OCI-LY1 (cell line): ENCODE data around the gene ASAH2.

Experiments
- H2AFZ ChIP-seq: fragments of 200-600 bp; sonication (generic), shearing (Covaris generic); 2 replicates; pipeline ENCODE4 v1.6.0; 2014; ENCODE audit warnings: antibody characterized with exemption, mild to moderate bottlenecking, low read length
- H3F3A ChIP-seq: fragments of 200-600 bp; sonication (generic), shearing (Covaris generic); 2 replicates; pipeline ENCODE4 v1.6.0; 2014; ENCODE audit warnings: mild to moderate bottlenecking, antibody characterized with exemption, low read length, moderate library complexity; ENCODE audit not compliant: insufficient read depth
- H3K27ac ChIP-seq: fragments of 200-600 bp; sonication (generic); 2 replicates; pipeline ENCODE4 v1.5.1; 2014; ENCODE audit warnings: low read length, mixed run types, mild to moderate bottlenecking, low read depth; ENCODE audit not compliant: poor library complexity, severe bottlenecking
- H3K27me3 ChIP-seq: fragments of 200-600 bp; sonication (generic); 2 replicates; pipeline ENCODE4 v1.6.0; 2014; ENCODE audit warnings: antibody characterized with exemption, mild to moderate bottlenecking, low read length, moderate library complexity; ENCODE audit not compliant: insufficient read depth
- H3K36me3 ChIP-seq: fragments of 200-600 bp; sonication (generic); 2 replicates; pipeline ENCODE4 v1.6.1; 2014; ENCODE audit warnings: mild to moderate bottlenecking, antibody characterized with exemption, low read length, moderate library complexity, mixed read lengths; ENCODE audit not compliant: insufficient read depth
- H3K4me1 ChIP-seq: fragments of 200-600 bp; sonication (generic); 2 replicates; pipeline ENCODE4 v1.5.1; 2014; ENCODE audit warnings: mild to moderate bottlenecking, low read length, moderate library complexity; ENCODE audit not compliant: insufficient read depth, severe bottlenecking
- H3K4me2 ChIP-seq: fragments of 200-600 bp; sonication (generic), shearing (Covaris generic); 2 replicates; pipeline ENCODE4 v1.6.1; 2014; ENCODE audit warnings: low read length
- H3K4me3 ChIP-seq: fragments of 200-600 bp; sonication (generic); 2 replicates; pipeline ENCODE4 v1.5.1; 2014; ENCODE audit warnings: low read length, low read depth, mild to moderate bottlenecking, mixed read lengths; ENCODE audit not compliant: poor library complexity, severe bottlenecking
- H3K79me2 ChIP-seq: fragments of 200-600 bp; shearing (Covaris generic); 2 replicates; pipeline ENCODE4 v1.6.1; 2016; ENCODE audit warnings: mixed run types, low read length, mixed read lengths; ENCODE audit not compliant: insufficient read depth
- H3K9ac ChIP-seq: fragments of 200-600 bp; sonication (generic), shearing (Covaris generic); 2 replicates; pipeline ENCODE4 v1.6.1; 2014; ENCODE audit warnings: mild to moderate bottlenecking, low read length, mixed read lengths
- H3K9me2 ChIP-seq: fragments of 200-600 bp; sonication (generic), shearing (Covaris generic); 2 replicates; pipeline ENCODE4 v1.6.1; 2014; ENCODE audit warnings: low read depth, mild to moderate bottlenecking, low read length, mixed read lengths
- H3K9me3 ChIP-seq: fragments of 200-600 bp; shearing (Covaris generic); 2 replicates; pipeline ENCODE4 v1.6.1; 2014; ENCODE audit warnings: low read length, mixed read lengths
- H4K20me1 ChIP-seq: fragments of 200-600 bp; sonication (generic), shearing (Covaris generic); 2 replicates; pipeline ENCODE4 v1.6.0; 2016; ENCODE audit warnings: mild to moderate bottlenecking, low read length; ENCODE audit not compliant: insufficient read depth
- CTCF ChIP-seq: fragments of 200-600 bp; sonication (generic), shearing (Covaris generic); IDR thresholded peaks from 2 replicates; pipeline ENCODE4 v1.5.1; 2017; ENCODE audit warnings: mild to moderate bottlenecking, antibody characterized with exemption, low read length, moderate library complexity, mixed read lengths
- EZH2 ChIP-seq: fragments of 200-600 bp; sonication (generic), shearing (Covaris generic); IDR thresholded peaks from 2 replicates; pipeline ENCODE4 v1.8.0; 2017; ENCODE audit warnings: borderline replicate concordance, mixed run types, mild to moderate bottlenecking, antibody characterized with exemption, low read length, moderate library complexity, mixed read lengths

ASAH2 gene

GRCh38 chr10:50234486-50234885 is 16.8 kb downstream of the ASAH2 start:
- H3K9me2 ChIP-seq, result no peaks in the 10 kb centered on the region
- H3K4me2 ChIP-seq, result no peak overlapping the region
- TF ChIP-seq EZH2 (no peak), CTCF (no peak)
- no peak overlapping the region for H3K27ac ChIP-seq
- no peaks in the 10 kb centered on the region for H4K20me1 ChIP-seq
- no peaks in the 10 kb centered on the region for H3K4me1 ChIP-seq
- H3K27me3 ChIP-seq, result no peaks in the 10 kb centered on the region
- no peaks in the 10 kb centered on the region for H3K79me2 ChIP-seq
- H3K4me3 ChIP-seq, result no peak overlapping the region
- no peak overlapping the region for H3K9ac ChIP-seq
- H3K9me3 ChIP-seq, result no peaks in the 10 kb centered on the region
- no peak overlapping the region for H2AFZ ChIP-seq
- no peaks in the 10 kb centered on the region for H3F3A ChIP-seq
- H3K36me3 ChIP-seq, result no peaks in the 10 kb centered on the region

- no peak overlapping the region for H2AFZ ChIP-seq
- no peaks in the 10 kb centered on the region for H4K20me1 ChIP-seq
- H3K9me2 ChIP-seq, result no peaks in the 10 kb centered on the region
- no peaks in the 10 kb centered on the region for H3K79me2 ChIP-seq
- H3K9ac ChIP-seq, result no peak overlapping the region
- H3K36me3 ChIP-seq, result no peaks in the 10 kb centered on the region
- H3K27me3 ChIP-seq, result no peaks in the 10 kb centered on the region
- H3K9me3 ChIP-seq, result no peaks in the 10 kb centered on the region
- H3K4me2 ChIP-seq, result no peak overlapping the region
- H3K4me1 ChIP-seq, result no peaks in the 10 kb centered on the region
- H3K4me3 ChIP-seq, result no peak overlapping the region
- no peak for TF ChIP-seq CTCF
- TF ChIP-seq EZH2, result no peak
- no peak overlapping the region for H3K27ac ChIP-seq
- no peaks in the 10 kb centered on the region for H3F3A ChIP-seq
These were observed 19.1 kb downstream of the ASAH2 start for GRCh38 chr10:50232261-50232639.

GRCh38 chr10:50231515-50232260 is 19.6 kb downstream of the ASAH2 start:
- H3F3A ChIP-seq, result no peaks in the 10 kb centered on the region
- no peaks in the 10 kb centered on the region for H3K27me3 ChIP-seq
- H3K36me3 ChIP-seq, result no peaks in the 10 kb centered on the region
- H3K4me2 ChIP-seq, result no peak overlapping the region
- no peak overlapping the region for H2AFZ ChIP-seq
- H3K9me3 ChIP-seq, result no peaks in the 10 kb centered on the region
- no peaks in the 10 kb centered on the region for H3K4me1 ChIP-seq
- H4K20me1 ChIP-seq, result no peaks in the 10 kb centered on the region
- H3K9me2 ChIP-seq, result no peaks in the 10 kb centered on the region
- no peak overlapping the region for H3K27ac ChIP-seq
- no peaks in the 10 kb centered on the region for H3K79me2 ChIP-seq
- TF ChIP-seq CTCF (no peak), EZH2 (no peak)
- no peak overlapping the region for H3K9ac ChIP-seq
- no peak overlapping the region for H3K4me3 ChIP-seq
